Testis (tissue), 3 donors: Measurements from ENCODE around the gene ZNF607. TPM values are rescaled to one million over a fixed set of nuclear protein-coding genes. Genes with fewer than 3 reads are reported as not detected.
A peak's percentile ranks its signal among the peaks of the same experiment; 100 is the strongest.

Experiments
- DNase-seq: peaks from one replicate; pipeline ENCODE4 v3.0.0-alpha.2; 2019
- H3K27ac ChIP-seq, 2 donors: fragments of 200-600 bp; sonication (generic); one replicate each; pipeline ENCODE4 v1.5.1; 2019
- H3K27me3 ChIP-seq: fragments of 200-600 bp; sonication (generic); one replicate; pipeline ENCODE4 v1.5.1; 2019
- H3K36me3 ChIP-seq: fragments of 200-600 bp; sonication (generic); one replicate; pipeline ENCODE4 v1.5.1; 2017; ENCODE audit warnings: low read depth; ENCODE audit errors: missing control alignments
- H3K4me1 ChIP-seq: fragments of 200-600 bp; sonication (generic); one replicate; pipeline ENCODE4 v1.5.1; 2019
- H3K4me3 ChIP-seq, 2 donors: fragments of 200-600 bp; sonication (generic); one replicate each; pipeline ENCODE4 v1.5.1; 2017 to 2019
- H3K9me3 ChIP-seq: fragments of 200-600 bp; sonication (generic); one replicate; pipeline ENCODE4 v1.5.1; 2017
- CTCF ChIP-seq, 3 experiments: fragments of 450-650 bp in 2 of 3; fragments of 200-600 bp in 1 of 3; sonication (generic) in 1 of 3; IDR thresholded peaks; one replicate each; pipeline ENCODE4 v1.5.1; 2016 to 2019; ENCODE audit warnings: antibody characterized with exemption in 3 of 3, mild to moderate bottlenecking in 2 of 3, moderate library complexity in 1 of 3
- POLR2A ChIP-seq: fragments of 450-650 bp; IDR thresholded peaks from one replicate; pipeline ENCODE4 v1.6.1; 2017; ENCODE audit warnings: antibody characterized with exemption, mild to moderate bottlenecking, moderate library complexity
- WGBS, 2 donors: methylation state at CpG; one replicate each; pipeline ENCODE4 v1.1.5; 2018; 5-methylcytosine and 5-hydroxymethylcytosine counted together
- intact Hi-C: fragments of 100-400 bp; cut with DNase I; formaldehyde crosslinking; loops from one replicate; pipeline ENCODE4 v1.15.1; 2023; ENCODE audit warnings: low total_unique reads
- polyA plus RNA-seq: library from polyadenylated mRNA; stranded (reverse); fragments of 350-450 nt; fragmentation: Illumina TruSeq; extraction: RNeasy Lipid Tissue Mini Kit (QIAGEN cat#74804); gene quantifications from one replicate; pipeline ENCODE4 v1.2.3, GENCODE V29; 2014; ENCODE audit warnings: low read depth, low replicate concordance; ENCODE audit not compliant: insufficient read depth
- total RNA-seq, 2 donors: library from RNA; depleted of rRNA; stranded (reverse); fragments of >200 nt; gene quantifications; one replicate each; pipeline ENCODE4 v1.2.3, GENCODE V29; 2016

ZNF607 gene
- total and polyA plus RNA-seq, 3 donors from 2014 or later: 7.7 to 10.2 (median 9.6) TPM

GRCh38 chr19:37698216-37698615 is 21.3 kb downstream of the ZNF607 start:
- no peaks in the 10 kb centered on the region for H3K4me1 ChIP-seq
- H3K27me3 ChIP-seq: no peaks in the 10 kb centered on the region
- H3K27ac ChIP-seq: no peak overlapping the region
- H3K9me3 ChIP-seq: no peaks in the 10 kb centered on the region
- TF ChIP-seq POLR2A (no peak), CTCF (IDR thresholded peaks at IDR 0.05) (no peak)
- no peak for DNase-seq
- no peaks in the 10 kb centered on the region for H3K36me3 ChIP-seq
- no peak overlapping the region for H3K4me3 ChIP-seq
- 91 to 92% methylated on average over 6 of the region's 6 CpGs for WGBS, 2 donors
- intact Hi-C loops: no loop called here

GRCh38 chr19:37695144-37695899 is 24.2 kb downstream of the ZNF607 start:
- Histone ChIP-seq H3K4me3 (no peak overlapping the region), H3K27ac (no peak overlapping the region), H3K27me3 (no peaks in the 10 kb centered on the region), H3K4me1 (no peaks in the 10 kb centered on the region), H3K9me3 (no peaks in the 10 kb centered on the region), H3K36me3 (no peaks in the 10 kb centered on the region)
- TF ChIP-seq POLR2A (no peak), CTCF (IDR thresholded peaks at IDR 0.05) (no peak)
- no peak for DNase-seq
- intact Hi-C loops: no loop called here
- WGBS, 2 donors: 76 to 84% methylated on average over 3 of the region's 3 CpGs

- H3K4me3 ChIP-seq: peak overlapping the region; percentile 76
- WGBS, 2 donors: 54 to 63% methylated on average over 11 of the region's 11 CpGs
- no peaks in the 10 kb centered on the region for H3K4me1 ChIP-seq
- H3K9me3 ChIP-seq: no peaks in the 10 kb centered on the region
- intact Hi-C loops: no loop called here
- no peak overlapping the region for H3K27ac ChIP-seq
- no peak for DNase-seq
- H3K36me3 ChIP-seq: no peaks in the 10 kb centered on the region
- TF ChIP-seq POLR2A (no peak), CTCF (IDR thresholded peaks at IDR 0.05) (no peak)
- no peaks in the 10 kb centered on the region for H3K27me3 ChIP-seq
Measured at GRCh38 chr19:37692956-37693620, 26.5 kb downstream of the ZNF607 start.

- Histone ChIP-seq H3K4me3 (peak overlapping the region; percentile 76), H3K36me3 (no peaks in the 10 kb centered on the region), H3K9me3 (no peaks in the 10 kb centered on the region), H3K4me1 (no peaks in the 10 kb centered on the region), H3K27ac (peak overlapping the region; percentile 83 to 89), H3K27me3 (no peaks in the 10 kb centered on the region)
- intact Hi-C loops: no loop called here
- TF ChIP-seq CTCF (IDR thresholded peaks at IDR 0.05) (no peak), POLR2A (no peak)
- peak; percentile 90 for DNase-seq
- 0 to 1% methylated on average over 38 to 47 of the region's 48 CpGs for WGBS, 2 donors
Measured at GRCh38 chr19:37691881-37692504, 27.6 kb downstream of the ZNF607 start.
